Neural progenitor cell (in vitro differentiated cells): ENCODE measurements around the gene PTPRT. TPM values are rescaled to one million over a fixed set of nuclear protein-coding genes. Genes with fewer than 3 reads are reported as not detected.

Source experiments
- DNase-seq: peaks from one replicate; pipeline ENCODE4 v3.0.0-alpha.2; 2016; ENCODE audit warnings: low spot score
- H2AFZ ChIP-seq: fragments of 200-600 bp; sonication (generic); replicated peaks from 2 replicates; pipeline ENCODE4 v1.6.1; 2016; ENCODE audit warnings: antibody characterized with exemption
- H3F3A ChIP-seq: fragments of 200-600 bp; sonication (generic); 2 replicates; pipeline ENCODE4 v1.6.1; 2016; ENCODE audit warnings: antibody characterized with exemption, low read depth
- H3K27ac ChIP-seq: fragments of 200-600 bp; sonication (generic); 2 replicates; pipeline ENCODE4 v1.5.1; 2016; ENCODE audit warnings: mild to moderate bottlenecking
- H3K27me3 ChIP-seq: fragments of 200-600 bp; sonication (generic); 2 replicates; pipeline ENCODE4 v1.6.1; 2016; ENCODE audit warnings: mild to moderate bottlenecking, moderate library complexity
- H3K36me3 ChIP-seq: fragments of 200-600 bp; sonication (generic); 2 replicates; pipeline ENCODE4 v1.5.1; 2016
- H3K4me1 ChIP-seq: fragments of 200-600 bp; sonication (generic); 2 replicates; pipeline ENCODE4 v1.6.1; 2016; ENCODE audit warnings: mixed run types
- H3K4me2 ChIP-seq: fragments of 200-600 bp; sonication (generic); 2 replicates; pipeline ENCODE4 v1.6.1; 2016
- H3K4me3 ChIP-seq: fragments of 200-600 bp; sonication (generic); 2 replicates; pipeline ENCODE4 v1.5.1; 2016
- H3K79me2 ChIP-seq: fragments of 200-600 bp; sonication (generic); 2 replicates; pipeline ENCODE4 v1.6.1; 2016; ENCODE audit warnings: low read depth
- H3K9ac ChIP-seq: fragments of 200-600 bp; sonication (generic); 2 replicates; pipeline ENCODE4 v1.6.1; 2016
- H3K9me3 ChIP-seq: fragments of 200-600 bp; sonication (generic); 2 replicates; pipeline ENCODE4 v1.5.1; 2016; ENCODE audit warnings: low read depth
- H4K20me1 ChIP-seq: fragments of 200-600 bp; sonication (generic); 2 replicates; pipeline ENCODE4 v1.6.1; 2016; ENCODE audit warnings: low read depth
- H3K27ac Mint-ChIP-seq: 3 replicates; pipeline ENCODE4 v1.8.0; 2021; ENCODE audit warnings: mixed read lengths
- H3K27me3 Mint-ChIP-seq: 2 replicates; pipeline ENCODE4 v1.8.0; 2022; ENCODE audit warnings: low read depth, mild to moderate bottlenecking, inconsistent platforms, moderate library complexity, mixed read lengths; ENCODE audit not compliant: insufficient read depth
- H3K36me3 Mint-ChIP-seq: 3 replicates; pipeline ENCODE4 v1.8.0; 2021; ENCODE audit warnings: mixed read lengths
- H3K4me1 Mint-ChIP-seq: 3 replicates; pipeline ENCODE4 v1.8.0; 2021; ENCODE audit warnings: mixed read lengths
- H3K4me3 Mint-ChIP-seq: 3 replicates; pipeline ENCODE4 v1.8.0; 2021; ENCODE audit warnings: mild to moderate bottlenecking, moderate library complexity, mixed read lengths
- H3K9me3 Mint-ChIP-seq: 3 replicates; pipeline ENCODE4 v1.8.0; 2020; ENCODE audit warnings: mixed read lengths
- CTCF ChIP-seq: fragments of 200-600 bp; sonication (generic); IDR thresholded peaks from 2 replicates; pipeline ENCODE4 v1.5.1; 2017; ENCODE audit warnings: antibody characterized with exemption, mild to moderate bottlenecking
- EZH2 ChIP-seq: fragments of 200-600 bp; sonication (generic); IDR thresholded peaks from 2 replicates; pipeline ENCODE4 v1.6.1; 2017; ENCODE audit warnings: antibody characterized with exemption, mild to moderate bottlenecking, moderate library complexity
- EZH2phosphoT487 ChIP-seq: fragments of 200-600 bp; sonication (generic); IDR thresholded peaks from 2 replicates; pipeline ENCODE4 v1.6.1; 2017; ENCODE audit warnings: antibody characterized with exemption
- total RNA-seq: library from RNA; depleted of rRNA; stranded (reverse); fragments of >200 nt; gene quantifications from 2 replicates; pipeline ENCODE4 v1.2.3, GENCODE V29; 2015; ENCODE audit warnings: low replicate concordance

PTPRT gene
- total RNA-seq, 1 donor from 2014 or later: 1.1 TPM

GRCh38 chr20:42309050-42309449 is 880.7 kb downstream of the PTPRT start:
- peak; percentile 53 for DNase-seq
- Histone ChIP-seq H2AFZ (no peak overlapping the region), H3K9ac (no peak overlapping the region), H3K79me2 (no peaks in the 10 kb centered on the region), H3K27ac (no peak overlapping the region), H3K4me2 (peak overlapping the region; percentile 43), H3K4me3 (no peak overlapping the region), H3K9me3 (no peaks in the 10 kb centered on the region), H3F3A (peaks cover 17% of the 10 kb centered on the region), H4K20me1 (no peaks in the 10 kb centered on the region), H3K27me3 (no peaks in the 10 kb centered on the region), H3K36me3 (no peaks in the 10 kb centered on the region), H3K4me1 (peaks cover 15% of the 10 kb centered on the region)
- no peak overlapping the region for H3K27ac Mint-ChIP-seq
- no peaks in the 10 kb centered on the region for H3K36me3 Mint-ChIP-seq
- H3K9me3 Mint-ChIP-seq: no peaks in the 10 kb centered on the region
- H3K4me3 Mint-ChIP-seq: no peak overlapping the region
- no peak for TF ChIP-seq EZH2phosphoT487
- no peaks in the 10 kb centered on the region for H3K4me1 Mint-ChIP-seq
- H3K27me3 Mint-ChIP-seq: no peaks in the 10 kb centered on the region

GRCh38 chr20:42308171-42308570 is 881.5 kb downstream of the PTPRT start:
- Histone ChIP-seq H3F3A (peaks cover 17% of the 10 kb centered on the region), H3K27me3 (no peaks in the 10 kb centered on the region), H3K4me3 (no peak overlapping the region), H3K4me1 (peaks cover 15% of the 10 kb centered on the region), H3K27ac (no peak overlapping the region), H3K9ac (no peak overlapping the region), H2AFZ (no peak overlapping the region), H3K36me3 (no peaks in the 10 kb centered on the region), H3K79me2 (no peaks in the 10 kb centered on the region), H3K9me3 (no peaks in the 10 kb centered on the region), H3K4me2 (no peak overlapping the region), H4K20me1 (no peaks in the 10 kb centered on the region)
- no peak for TF ChIP-seq EZH2
- no peak for TF ChIP-seq EZH2phosphoT487
- no peak for TF ChIP-seq CTCF
- H3K27ac Mint-ChIP-seq: no peak overlapping the region
- H3K4me1 Mint-ChIP-seq: no peaks in the 10 kb centered on the region
- H3K36me3 Mint-ChIP-seq: no peaks in the 10 kb centered on the region
- no peaks in the 10 kb centered on the region for H3K9me3 Mint-ChIP-seq
- H3K4me3 Mint-ChIP-seq: no peak overlapping the region
- no peaks in the 10 kb centered on the region for H3K27me3 Mint-ChIP-seq
- no peak for DNase-seq

- no peak overlapping the region for H3K4me2 ChIP-seq
- no peaks in the 10 kb centered on the region for H3K27me3 ChIP-seq
- no peaks in the 10 kb centered on the region for H3K36me3 ChIP-seq
- H3K4me3 ChIP-seq: no peak overlapping the region
- no peak overlapping the region for H3K27ac ChIP-seq
- no peaks in the 10 kb centered on the region for H4K20me1 ChIP-seq
- no peak for TF ChIP-seq EZH2
- TF ChIP-seq CTCF: no peak
- no peak for TF ChIP-seq EZH2phosphoT487
- Mint-ChIP-seq H3K27me3 (no peaks in the 10 kb centered on the region), H3K9me3 (no peaks in the 10 kb centered on the region), H3K36me3 (no peaks in the 10 kb centered on the region), H3K4me1 (no peaks in the 10 kb centered on the region), H3K27ac (no peak overlapping the region), H3K4me3 (no peak overlapping the region)
- H3K9me3 ChIP-seq: no peaks in the 10 kb centered on the region
- H3K4me1 ChIP-seq: no peaks in the 10 kb centered on the region
- H3K9ac ChIP-seq: no peak overlapping the region
- DNase-seq: no peak
- no peaks in the 10 kb centered on the region for H3F3A ChIP-seq
- H3K79me2 ChIP-seq: no peaks in the 10 kb centered on the region
- no peak overlapping the region for H2AFZ ChIP-seq
These were observed 894.1 kb downstream of the PTPRT start for GRCh38 chr20:42295592-42295991.

- H3K4me3 ChIP-seq: no peak overlapping the region
- no peaks in the 10 kb centered on the region for H3K4me1 Mint-ChIP-seq
- no peaks in the 10 kb centered on the region for H3K9me3 ChIP-seq
- no peaks in the 10 kb centered on the region for H3K4me1 ChIP-seq
- DNase-seq: no peak
- no peaks in the 10 kb centered on the region for H4K20me1 ChIP-seq
- no peaks in the 10 kb centered on the region for H3K36me3 Mint-ChIP-seq
- no peaks in the 10 kb centered on the region for H3K27me3 Mint-ChIP-seq
- H3K79me2 ChIP-seq: no peaks in the 10 kb centered on the region
- no peak overlapping the region for H2AFZ ChIP-seq
- H3K36me3 ChIP-seq: no peaks in the 10 kb centered on the region
- H3K4me3 Mint-ChIP-seq: no peak overlapping the region
- no peak overlapping the region for H3K9ac ChIP-seq
- no peaks in the 10 kb centered on the region for H3K27me3 ChIP-seq
- H3K4me2 ChIP-seq: no peak overlapping the region
- H3K9me3 Mint-ChIP-seq: no peaks in the 10 kb centered on the region
- H3K27ac ChIP-seq: no peak overlapping the region
- no peaks in the 10 kb centered on the region for H3F3A ChIP-seq
- H3K27ac Mint-ChIP-seq: no peak overlapping the region
- no peak for TF ChIP-seq EZH2
- no peak for TF ChIP-seq EZH2phosphoT487
- TF ChIP-seq CTCF: no peak
These were observed 894.7 kb downstream of the PTPRT start for GRCh38 chr20:42294976-42295375.
